Epithelial cell of proximal tubule (primary cell): ENCODE data around the gene CEBPA. TPM values are rescaled to one million over a fixed set of nuclear protein-coding genes. Genes with fewer than 3 reads are reported as not detected.

Experiments used
- DNase-seq: peaks from one replicate; pipeline ENCODE4 v3.0.0-alpha.2; 2011; ENCODE audit warnings: low read depth
- H3K4me3 ChIP-seq: 2 replicates; pipeline ENCODE4 v1.5.1; 2011; ENCODE audit warnings: low read depth, mild to moderate bottlenecking, low read length
- total RNA-seq: library from RNA; depleted of rRNA; stranded (reverse); fragments of >200 nt; gene quantifications from 2 replicates; pipeline ENCODE4 v1.2.3, GENCODE V29; 2015
- TF ChIP-seq, protein P1 (sequence below): conservative IDR thresholded peaks from 2 replicates; pipeline ENCODE4 v1.5.1; 2012; ENCODE audit warnings: low read depth, mild to moderate bottlenecking, low read length

The CEBPA gene
- total RNA-seq, 1 donor from 2014 or later, result 2.9 TPM

- no peak for DNase-seq
- TF ChIP-seq, protein P1, sequence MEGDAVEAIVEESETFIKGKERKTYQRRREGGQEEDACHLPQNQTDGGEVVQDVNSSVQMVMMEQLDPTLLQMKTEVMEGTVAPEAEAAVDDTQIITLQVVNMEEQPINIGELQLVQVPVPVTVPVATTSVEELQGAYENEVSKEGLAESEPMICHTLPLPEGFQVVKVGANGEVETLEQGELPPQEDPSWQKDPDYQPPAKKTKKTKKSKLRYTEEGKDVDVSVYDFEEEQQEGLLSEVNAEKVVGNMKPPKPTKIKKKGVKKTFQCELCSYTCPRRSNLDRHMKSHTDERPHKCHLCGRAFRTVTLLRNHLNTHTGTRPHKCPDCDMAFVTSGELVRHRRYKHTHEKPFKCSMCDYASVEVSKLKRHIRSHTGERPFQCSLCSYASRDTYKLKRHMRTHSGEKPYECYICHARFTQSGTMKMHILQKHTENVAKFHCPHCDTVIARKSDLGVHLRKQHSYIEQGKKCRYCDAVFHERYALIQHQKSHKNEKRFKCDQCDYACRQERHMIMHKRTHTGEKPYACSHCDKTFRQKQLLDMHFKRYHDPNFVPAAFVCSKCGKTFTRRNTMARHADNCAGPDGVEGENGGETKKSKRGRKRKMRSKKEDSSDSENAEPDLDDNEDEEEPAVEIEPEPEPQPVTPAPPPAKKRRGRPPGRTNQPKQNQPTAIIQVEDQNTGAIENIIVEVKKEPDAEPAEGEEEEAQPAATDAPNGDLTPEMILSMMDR, result no peak
- no peak overlapping the region for H3K4me3 ChIP-seq
Observed at GRCh38 chr19:33286899-33287298, 15.4 kb downstream of the CEBPA start.

- no peak for DNase-seq
- H3K4me3 ChIP-seq, result no peak overlapping the region
- TF ChIP-seq, protein P1, result no peak
Observed at GRCh38 chr19:33285441-33285927, 16.9 kb downstream of the CEBPA start.

DNA sequence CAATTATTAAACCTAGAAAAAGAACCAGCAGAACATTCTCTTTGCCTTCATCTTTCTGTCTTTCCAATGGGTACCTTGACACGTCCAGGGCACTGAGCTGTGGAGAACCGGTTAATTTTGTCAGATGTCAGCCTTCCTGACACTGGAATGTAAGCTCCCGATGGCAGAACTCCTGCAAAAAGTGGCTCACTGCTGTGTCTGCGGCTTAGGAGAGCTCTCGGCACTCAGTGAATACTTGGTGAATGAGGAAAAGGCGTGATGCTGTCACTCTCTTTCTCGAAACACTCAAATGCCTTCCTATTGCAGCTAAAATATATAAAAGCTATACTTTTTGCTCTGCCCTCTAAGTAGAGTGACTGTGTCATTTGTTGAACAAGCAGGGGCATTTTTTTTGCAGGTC lies 17.6 kb downstream of the CEBPA start:
- no peak overlapping the region for H3K4me3 ChIP-seq
- TF ChIP-seq, protein P1, result no peak
- no peak for DNase-seq

- TF ChIP-seq, protein P1, result no peak
- no peak for DNase-seq
- no peak overlapping the region for H3K4me3 ChIP-seq
Observed at GRCh38 chr19:33284146-33284643, 18.1 kb downstream of the CEBPA start.

DNA sequence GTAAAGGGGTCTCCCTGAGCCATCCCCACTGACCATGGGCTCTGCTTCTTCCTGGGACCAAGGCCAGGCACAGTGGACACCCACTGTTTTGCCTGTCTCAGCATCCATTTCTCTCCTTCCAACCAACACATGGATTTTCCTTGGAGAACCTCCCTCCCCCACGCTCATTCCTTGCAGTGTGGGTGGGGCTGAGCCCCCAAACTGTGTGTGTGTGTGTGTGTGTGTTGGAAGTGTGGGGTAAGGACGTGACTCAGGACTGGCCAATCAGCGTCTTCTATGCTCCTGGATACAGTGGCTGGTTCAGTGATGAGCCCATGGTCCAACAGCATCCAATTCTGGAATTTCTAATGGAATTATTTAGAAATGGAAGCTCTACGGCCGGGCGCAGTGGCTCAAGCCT lies 18.7 kb downstream of the CEBPA start:
- TF ChIP-seq, protein P1, result no peak
- no peak overlapping the region for H3K4me3 ChIP-seq
- no peak for DNase-seq

- TF ChIP-seq, protein P1, result no peak
- DNase-seq, result no peak
Observed at GRCh38 chr19:33282036-33282671, 20.2 kb downstream of the CEBPA start.

More at GRCh38 chr19:33282036-33282671, 20.2 kb downstream of the CEBPA start:
- H3K4me3 ChIP-seq, result no peak overlapping the region
